PFSK-1 (cell line): ENCODE results near the gene FAF2.

Experiments used
- FOXP2 ChIP-seq: optimal IDR thresholded peaks from 2 replicates; pipeline ENCODE3; 2011; ENCODE audit warnings: borderline replicate concordance, control low read depth, inconsistent platforms; ENCODE audit not compliant: insufficient read depth; ENCODE audit errors: extremely low read length, extremely low read depth
- POLR2AphosphoS5 ChIP-seq: IDR thresholded peaks from 2 replicates; pipeline ENCODE4 v1.6.1; 2012; ENCODE audit warnings: low read depth, mild to moderate bottlenecking, control low read depth, low read length, moderate library complexity
- TAF1 ChIP-seq: IDR thresholded peaks from 2 replicates; pipeline ENCODE4 v1.6.1; 2012; ENCODE audit warnings: low read length, control low read depth, borderline replicate concordance; ENCODE audit not compliant: insufficient read depth
- TF ChIP-seq, protein P1 (sequence below), 2 experiments: IDR thresholded peaks; 2 replicates each; pipeline versions ENCODE4 v1.6.1 to v1.8.0; 2011 to 2012; ENCODE audit warnings: low read depth in 2 of 2, low read length in 2 of 2, control low read depth in 1 of 2, inconsistent platforms in 1 of 2, mild to moderate bottlenecking in 1 of 2, moderate library complexity in 1 of 2; ENCODE audit not compliant: insufficient read depth in 1 of 2

DNA sequence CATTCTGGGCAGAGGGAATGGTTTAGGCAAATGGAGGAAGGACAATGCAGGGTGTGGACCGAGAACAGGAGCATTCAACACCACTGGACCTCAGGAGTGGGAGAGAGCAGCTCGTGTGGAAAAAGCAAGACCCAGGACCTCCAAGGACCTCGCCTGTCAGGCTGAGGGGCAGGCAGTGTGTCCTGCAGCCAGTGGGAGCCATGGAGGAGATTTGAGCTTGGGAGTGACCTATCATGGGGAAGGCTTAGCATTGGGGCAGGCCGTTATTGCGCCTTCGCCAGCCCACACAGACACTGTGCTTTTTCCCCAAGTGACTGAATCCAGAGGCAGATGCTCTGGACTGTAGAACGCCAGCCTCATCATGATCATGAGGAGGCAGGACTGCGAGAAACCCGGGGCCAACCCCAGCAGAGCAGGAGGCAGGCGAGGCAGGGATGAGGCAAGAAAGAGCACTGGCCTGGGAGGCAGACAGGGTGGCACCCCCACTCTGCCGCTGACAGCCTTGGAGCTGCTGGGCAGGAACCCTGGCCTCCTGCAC lies 104.2 kb downstream of the FAF2 start:
- TF ChIP-seq TAF1, result no peak
- TF ChIP-seq POLR2AphosphoS5, result no peak
- TF ChIP-seq, protein P1, sequence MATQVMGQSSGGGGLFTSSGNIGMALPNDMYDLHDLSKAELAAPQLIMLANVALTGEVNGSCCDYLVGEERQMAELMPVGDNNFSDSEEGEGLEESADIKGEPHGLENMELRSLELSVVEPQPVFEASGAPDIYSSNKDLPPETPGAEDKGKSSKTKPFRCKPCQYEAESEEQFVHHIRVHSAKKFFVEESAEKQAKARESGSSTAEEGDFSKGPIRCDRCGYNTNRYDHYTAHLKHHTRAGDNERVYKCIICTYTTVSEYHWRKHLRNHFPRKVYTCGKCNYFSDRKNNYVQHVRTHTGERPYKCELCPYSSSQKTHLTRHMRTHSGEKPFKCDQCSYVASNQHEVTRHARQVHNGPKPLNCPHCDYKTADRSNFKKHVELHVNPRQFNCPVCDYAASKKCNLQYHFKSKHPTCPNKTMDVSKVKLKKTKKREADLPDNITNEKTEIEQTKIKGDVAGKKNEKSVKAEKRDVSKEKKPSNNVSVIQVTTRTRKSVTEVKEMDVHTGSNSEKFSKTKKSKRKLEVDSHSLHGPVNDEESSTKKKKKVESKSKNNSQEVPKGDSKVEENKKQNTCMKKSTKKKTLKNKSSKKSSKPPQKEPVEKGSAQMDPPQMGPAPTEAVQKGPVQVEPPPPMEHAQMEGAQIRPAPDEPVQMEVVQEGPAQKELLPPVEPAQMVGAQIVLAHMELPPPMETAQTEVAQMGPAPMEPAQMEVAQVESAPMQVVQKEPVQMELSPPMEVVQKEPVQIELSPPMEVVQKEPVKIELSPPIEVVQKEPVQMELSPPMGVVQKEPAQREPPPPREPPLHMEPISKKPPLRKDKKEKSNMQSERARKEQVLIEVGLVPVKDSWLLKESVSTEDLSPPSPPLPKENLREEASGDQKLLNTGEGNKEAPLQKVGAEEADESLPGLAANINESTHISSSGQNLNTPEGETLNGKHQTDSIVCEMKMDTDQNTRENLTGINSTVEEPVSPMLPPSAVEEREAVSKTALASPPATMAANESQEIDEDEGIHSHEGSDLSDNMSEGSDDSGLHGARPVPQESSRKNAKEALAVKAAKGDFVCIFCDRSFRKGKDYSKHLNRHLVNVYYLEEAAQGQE (IDR thresholded peaks at IDR 0.05; ENCODE audit: insufficient read depth in 1 of 2, low read depth in 2 of 2, low read length in 2 of 2), result no peak
- no peak for TF ChIP-seq FOXP2
